NCI-H2107 treated with DMSO at 0.1 percent for 48 hours (cell line): Measurements from ENCODE around the gene VAPB.

Experiments used
- DNase-seq: peaks from one replicate; lab custom pipeline; 2025; ENCODE audit not compliant: unreplicated experiment; lab: John Stamatoyannopoulos, UW

Gene VAPB

DNA sequence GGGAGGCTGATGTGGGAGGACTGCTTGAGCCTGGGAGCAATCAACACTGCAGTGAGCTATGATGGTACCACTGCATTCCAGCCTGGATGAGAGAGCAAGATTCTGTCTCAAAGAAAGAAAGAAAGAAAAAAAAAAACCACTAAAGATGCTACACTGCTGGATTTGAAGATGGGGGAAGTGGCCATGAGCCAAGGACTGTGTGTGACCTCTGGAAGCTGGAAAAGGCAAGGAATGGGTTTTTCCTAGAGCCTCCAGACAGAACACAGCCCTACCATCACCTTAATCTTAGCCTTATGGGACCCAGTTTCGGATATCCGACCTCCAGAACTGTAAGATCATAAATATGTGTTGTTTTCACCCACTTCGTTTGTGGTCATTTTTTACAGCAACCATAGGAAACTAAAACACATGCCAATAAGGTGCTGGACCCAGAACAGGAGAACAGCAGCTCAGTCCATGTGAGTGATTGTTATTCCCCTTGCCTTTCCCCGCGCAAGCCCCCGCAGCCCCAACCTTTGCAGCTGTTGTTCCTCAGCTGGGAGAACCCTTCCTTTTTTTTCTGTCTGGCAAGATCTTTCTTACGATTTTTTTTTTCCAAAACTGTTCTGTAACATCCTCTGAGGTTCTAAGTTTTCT lies 11.1 kb upstream of the VAPB start:
- no peak for DNase-seq

DNA sequence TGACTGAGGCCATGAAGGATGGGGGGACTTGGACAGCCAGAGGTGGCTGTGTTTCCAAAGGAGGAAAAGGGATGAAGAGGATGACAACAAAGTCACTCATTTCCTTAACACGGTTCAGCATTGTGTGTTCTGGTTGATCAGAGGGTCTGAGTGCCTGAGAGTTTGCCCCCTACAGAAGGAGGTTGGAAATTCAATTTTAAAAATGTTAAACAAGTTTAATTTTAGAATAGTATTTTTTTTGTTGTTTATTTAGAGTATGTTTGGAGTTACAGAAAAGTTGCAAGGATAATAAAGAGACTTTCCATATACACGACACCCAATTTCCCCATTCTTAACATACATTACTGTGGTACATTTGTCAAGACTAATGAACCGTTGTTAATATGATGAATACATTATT lies 10.3 kb upstream of the VAPB start:
- no peak for DNase-seq

DNA sequence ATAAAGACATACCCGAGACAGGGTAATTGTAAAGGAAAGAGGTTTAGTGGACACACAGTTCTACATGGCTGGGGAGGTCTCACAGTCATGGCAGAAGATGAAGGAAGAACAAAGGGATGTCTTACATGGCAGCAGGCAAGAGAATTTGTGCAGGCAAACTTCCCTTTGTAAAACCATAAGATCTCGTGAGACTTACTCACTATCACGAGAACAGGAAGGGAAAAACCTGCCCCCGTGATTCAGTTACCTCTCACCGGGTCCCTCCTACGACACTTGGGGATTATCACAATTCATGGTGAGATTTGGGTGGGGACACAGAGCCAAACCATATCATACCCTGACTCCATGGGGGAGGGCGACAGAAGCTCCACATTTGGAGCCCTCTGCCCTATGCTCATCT lies 7.4 kb upstream of the VAPB start:
- DNase-seq: no peak

DNA sequence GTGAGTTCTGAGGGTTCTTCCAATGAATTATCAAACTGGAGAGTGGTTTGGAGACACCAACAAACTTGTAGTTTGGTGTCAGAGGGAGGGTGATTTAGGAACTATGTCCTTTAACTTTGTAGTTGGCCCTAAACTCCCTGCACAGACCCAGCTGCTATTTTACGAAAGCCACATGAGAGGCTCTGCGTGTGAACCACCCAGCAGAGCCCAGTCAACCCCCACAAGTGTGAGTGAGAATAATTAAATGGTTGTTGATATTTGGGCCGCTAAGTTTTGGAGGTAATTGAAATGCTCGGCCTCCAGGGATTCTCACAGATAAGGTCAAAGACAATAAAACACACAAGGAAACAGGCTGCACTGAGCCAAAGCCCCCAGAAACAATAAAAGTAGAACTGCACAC lies 6.9 kb upstream of the VAPB start:
- DNase-seq: no peak

DNA sequence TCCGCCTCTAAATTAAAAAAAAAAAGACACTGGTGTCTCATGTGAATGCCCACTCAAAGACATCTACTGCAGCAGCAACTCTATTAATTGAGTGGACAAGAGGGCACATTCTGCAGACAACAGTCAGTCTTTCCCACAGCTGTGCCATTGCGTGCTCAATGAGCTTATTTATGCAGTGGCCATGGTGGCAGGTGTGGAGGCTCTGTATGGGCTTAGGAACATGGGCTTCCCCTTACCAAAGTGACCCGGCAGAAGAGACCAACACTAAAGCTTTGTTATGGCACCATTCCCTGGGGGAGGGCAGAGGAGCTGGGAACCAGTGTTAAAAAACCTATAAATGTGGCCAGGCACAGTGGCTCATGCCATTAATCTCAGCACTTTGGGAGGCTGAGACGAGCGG lies 4.2 kb upstream of the VAPB start:
- no peak for DNase-seq

DNA sequence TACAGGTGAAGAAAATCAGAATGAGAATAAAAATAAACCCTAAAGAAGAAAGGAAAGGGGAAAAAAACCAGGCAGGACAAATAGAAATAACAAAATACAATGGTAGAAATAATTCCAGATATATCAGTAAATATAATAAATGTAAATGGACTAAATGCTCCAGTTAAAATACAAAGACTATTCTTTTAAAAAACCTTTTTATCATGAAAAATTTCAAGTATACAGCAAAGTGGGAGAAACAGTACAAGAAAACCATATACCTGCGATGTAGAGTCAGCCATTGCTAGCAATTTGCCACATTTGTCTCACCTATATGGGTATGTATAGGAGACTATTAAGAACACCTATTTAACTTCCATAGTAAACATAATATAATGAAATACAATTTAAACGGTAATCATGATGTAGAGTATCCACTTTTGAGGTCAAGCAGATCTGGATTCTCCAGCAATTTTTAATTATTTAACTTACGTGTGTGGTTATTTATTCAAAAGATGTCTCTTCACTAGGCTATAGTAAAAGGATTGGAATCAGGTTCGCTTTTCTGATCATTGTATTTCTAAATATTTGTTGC lies 914 bp upstream of the VAPB start:
- DNase-seq: no peak

DNA sequence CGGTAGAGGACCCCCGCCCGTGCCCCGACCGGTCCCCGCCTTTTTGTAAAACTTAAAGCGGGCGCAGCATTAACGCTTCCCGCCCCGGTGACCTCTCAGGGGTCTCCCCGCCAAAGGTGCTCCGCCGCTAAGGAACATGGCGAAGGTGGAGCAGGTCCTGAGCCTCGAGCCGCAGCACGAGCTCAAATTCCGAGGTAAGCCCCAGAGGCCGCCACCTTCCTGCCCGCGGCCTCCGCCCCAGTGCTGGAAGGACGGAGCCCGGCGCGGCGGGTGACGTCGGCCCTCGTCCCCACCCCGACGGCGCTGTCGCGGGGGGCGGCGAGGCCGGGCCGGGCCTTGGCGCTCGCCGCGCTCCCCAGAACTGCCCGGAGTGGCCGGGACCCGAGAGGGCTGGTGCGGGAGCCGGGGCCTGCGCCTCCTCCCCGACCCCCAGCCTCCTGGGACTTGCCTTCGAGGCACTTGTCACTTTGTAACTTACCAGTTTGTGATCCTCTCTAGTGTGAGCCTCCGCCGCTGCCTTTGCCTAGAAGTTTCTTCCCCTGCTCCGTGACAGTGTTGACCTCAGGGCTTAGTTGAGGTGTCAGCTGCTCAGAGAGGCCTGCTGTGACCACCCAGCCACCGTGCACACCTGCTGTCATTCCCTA lies 417 bp downstream of the VAPB start:
- no peak for DNase-seq

DNA sequence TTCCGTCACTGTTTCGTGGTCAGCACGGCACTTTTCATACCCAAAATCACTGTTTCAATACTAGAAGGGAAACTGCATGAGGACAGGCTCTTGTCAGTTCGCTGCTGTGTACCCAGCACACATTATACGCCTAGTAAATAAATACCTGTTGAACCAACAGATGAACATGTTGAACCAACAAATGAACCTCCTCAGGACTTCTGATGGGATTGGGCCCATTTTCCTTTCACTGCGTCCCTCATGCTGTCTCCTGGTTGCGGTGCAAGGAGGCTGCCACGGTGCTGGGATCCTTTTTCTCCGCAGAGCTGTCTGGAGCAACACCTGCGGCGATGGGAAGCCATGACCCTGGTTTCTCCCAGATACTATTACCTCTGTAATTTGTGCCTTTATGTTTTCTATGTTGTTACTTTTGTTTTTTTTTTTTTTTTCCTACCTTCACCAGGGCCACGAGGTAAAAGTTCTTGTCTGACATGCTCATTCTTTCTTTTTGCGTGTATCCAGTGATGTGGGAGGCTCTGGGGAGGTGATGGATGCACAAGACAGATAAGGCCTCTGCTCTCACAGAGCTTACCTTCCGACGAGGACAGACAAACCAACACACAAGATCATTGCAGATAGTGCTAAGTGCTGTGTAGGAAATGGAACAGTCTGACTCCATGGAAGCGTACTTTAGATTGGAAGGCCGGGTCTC lies 1.1 kb downstream of the VAPB start:
- no peak for DNase-seq

DNA sequence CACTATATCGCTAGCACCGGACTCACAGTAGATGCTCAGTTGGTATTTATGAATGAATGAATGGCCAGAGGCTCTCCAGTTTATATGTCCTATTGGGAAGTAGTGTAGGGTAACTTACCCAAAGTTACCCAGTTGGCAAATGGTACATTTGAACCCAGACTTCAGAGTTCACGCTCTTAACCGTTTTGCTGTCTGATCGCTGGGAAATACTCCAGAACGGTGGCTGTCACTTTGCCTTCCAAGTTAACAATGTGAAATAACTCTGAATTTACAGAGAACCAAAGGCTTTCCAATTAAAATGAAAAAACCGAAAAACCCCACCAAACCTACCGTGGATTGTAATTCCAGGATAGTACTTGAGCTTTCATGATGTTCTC lies 1.6 kb downstream of the VAPB start:
- DNase-seq: no peak

DNA sequence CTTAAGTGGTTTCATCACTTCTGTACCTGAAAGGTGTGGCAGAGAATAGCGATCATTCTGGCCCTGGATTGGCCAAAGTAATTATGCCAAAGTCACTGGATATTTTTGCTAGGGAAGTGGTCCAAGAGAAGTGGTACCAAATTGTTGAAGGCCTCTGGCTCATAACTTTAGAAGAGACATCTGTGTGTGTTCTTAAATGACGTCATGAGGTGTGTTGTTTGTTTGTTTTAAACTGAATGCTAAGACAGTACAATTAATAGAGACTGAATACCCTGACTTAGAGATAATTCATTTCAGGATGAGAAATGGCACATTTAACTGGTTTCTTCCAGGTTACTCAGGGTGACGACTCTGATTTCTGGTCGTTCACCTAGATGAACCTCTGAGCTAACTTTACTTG lies 3.3 kb downstream of the VAPB start:
- DNase-seq: no peak

DNA sequence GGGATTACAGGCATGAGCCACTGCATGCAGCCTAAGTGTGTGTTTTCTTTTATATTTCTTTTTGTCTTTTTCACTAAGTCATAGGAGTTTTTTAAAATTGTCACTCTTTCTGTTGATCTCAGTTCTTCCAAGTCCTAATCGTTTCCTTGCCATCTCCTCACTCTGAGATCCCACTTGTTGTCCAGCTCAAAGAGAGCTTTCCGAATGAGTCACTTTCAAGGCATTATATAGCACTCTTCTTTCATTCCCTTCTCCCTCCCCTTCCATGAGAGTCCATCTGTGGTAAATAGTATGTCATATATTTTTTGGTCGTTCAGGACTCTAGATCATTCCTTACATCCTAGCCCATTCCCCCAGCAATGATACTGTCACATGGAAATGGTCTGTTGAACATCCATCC lies 4.3 kb downstream of the VAPB start:
- no peak for DNase-seq

DNA sequence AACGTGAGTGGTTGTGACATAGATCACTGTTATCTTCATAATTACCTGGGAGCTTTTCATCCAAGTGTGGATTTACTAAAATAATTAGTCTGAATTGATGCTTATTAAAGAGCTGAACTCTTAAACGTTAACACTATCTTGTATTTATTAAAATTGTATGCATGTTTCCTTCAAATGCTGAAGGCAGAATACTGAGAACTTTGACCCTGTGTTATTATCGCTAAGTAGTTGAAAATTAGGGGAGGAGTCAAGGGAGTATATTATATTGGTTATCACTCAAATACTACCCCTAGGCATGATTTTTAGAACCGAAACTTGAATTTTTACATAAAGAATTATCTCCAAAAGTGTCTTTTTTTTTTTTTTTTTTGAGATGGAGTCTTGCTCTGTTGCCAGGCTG lies 5.8 kb downstream of the VAPB start:
- DNase-seq: no peak

DNA sequence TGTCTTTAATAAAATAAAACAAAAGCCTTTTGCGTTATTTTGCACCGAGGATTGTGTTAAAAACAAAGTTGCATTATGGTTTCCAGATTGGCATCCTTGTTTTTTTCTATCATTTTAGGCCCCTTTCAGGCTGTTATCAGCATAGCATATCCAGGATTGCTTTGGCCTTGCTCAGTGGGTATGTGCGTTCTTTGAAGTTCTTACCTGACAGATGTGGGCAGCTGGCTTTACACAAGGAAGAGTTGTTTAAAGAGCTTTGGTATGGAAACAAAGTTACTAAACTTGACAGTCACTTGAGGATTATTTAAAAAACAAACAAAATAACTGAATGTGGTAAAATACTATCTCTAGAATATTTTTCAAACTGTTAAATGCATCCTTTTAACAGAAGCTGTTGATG lies 6.6 kb downstream of the VAPB start:
- DNase-seq: no peak

DNA sequence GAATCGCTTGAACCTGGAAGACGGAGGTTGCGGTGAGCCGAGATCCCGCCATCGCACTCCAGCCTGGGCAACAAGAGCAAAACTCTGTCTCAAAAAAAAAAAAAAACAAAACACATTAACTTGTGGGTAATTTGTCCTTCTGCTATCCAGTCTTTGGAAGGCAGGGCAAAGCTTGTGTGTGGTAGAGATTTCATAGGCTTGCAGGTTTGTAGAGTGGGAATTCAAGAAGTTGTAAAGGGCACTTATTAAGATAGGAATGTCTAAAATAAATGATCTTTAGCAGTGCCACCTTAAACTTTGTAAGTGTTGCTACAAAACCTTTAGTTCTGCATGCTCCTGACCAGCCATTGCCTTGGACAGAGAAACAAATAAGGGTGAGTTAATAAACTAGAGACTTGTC lies 8.4 kb downstream of the VAPB start:
- DNase-seq: no peak

DNA sequence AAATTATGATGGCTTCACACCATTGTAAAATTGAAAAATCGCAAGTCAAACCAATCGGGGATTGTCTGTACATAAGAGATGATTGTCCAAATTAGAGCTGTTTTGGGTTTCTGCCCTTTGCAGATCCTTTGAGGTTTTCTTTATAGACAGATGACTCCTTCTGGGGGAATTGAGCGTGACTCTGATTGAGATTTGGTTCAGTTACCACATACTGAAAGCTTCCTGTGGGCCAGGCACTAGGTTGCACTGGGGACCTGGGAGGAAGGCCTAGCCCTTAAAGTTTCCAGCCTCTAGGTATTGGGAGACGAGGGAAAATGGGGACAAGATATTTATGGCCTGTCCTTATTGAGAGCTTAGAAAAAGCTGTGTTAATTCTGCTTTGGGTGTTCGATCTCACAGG lies 9.2 kb downstream of the VAPB start:
- DNase-seq: no peak

DNA sequence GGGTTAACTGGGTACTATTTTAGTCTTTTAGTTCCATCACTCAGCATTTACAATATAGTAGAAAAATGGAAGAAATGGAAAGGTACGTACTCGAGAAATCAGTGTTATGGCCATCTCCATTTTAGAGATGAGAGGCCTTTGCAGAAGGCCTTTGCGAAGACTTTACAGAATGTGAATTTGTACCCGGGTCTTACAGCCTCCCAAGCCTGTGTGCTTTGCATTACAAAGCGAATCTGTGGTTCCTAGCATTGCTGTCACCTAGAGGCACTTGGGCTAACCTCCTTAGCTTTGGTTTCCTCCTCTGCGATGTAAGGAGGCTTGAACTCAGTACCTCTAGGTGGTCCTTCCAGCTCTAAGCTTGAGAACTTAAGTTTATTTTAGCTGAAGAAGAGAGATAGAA lies 10.9 kb downstream of the VAPB start:
- no peak for DNase-seq

DNA sequence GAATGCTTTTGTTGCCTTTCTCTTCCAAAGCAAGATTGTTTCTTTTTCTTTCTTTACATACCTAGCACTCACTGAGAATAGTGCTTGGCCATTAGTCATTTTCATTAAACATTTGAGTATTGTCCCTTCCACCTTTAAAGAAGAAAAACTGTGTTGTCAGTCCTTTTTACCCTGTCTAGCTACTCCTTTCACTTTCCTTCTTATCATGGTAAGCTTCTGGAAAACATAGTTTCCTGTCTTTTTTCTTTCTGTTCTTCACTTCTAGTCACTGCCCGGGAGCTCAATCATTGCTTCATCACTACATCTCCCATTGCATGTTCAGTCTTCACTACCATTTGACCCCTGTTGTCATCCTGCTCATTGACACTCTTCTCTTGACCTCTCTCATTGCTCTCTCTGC lies 12.1 kb downstream of the VAPB start:
- DNase-seq: no peak

DNA sequence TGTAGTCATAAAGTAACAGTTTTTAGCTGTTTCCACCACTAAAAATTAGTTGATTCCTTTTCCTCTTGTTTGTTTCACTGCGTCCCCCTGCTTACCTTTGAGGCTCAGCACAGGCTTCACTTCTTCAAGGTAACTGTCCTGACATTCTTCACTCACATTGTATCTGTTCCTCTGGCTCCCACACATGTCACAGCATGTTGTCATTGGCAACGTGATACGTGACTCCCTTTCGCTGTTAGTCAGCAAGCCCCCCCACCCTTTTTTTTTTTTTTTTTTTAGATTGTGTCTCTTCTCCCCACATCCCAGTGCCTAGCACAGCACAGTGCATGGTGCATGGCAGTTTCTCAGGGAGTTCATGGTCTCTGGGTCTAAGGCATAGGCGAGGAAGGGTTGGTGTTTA lies 13.3 kb downstream of the VAPB start:
- DNase-seq: no peak

DNA sequence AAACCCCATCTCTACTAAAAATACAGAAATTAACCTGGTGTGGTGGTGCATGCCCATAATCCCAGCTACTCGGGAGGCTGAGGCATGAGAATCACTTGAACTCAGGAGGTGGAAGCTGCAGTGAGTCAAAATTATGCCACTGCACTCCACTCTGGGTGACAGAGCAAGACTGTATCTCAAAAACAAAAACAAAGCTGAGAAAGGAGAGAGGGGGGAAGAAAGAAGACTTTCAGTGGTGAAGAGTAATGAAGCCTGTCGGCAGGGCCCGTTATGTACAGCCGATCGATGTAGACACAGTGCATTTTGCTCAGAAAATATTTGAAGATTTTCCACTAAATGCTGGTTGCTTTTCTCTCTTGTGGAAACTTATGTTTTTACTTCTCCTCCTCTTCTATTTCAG lies 13.8 kb downstream of the VAPB start:
- no peak for DNase-seq

DNA sequence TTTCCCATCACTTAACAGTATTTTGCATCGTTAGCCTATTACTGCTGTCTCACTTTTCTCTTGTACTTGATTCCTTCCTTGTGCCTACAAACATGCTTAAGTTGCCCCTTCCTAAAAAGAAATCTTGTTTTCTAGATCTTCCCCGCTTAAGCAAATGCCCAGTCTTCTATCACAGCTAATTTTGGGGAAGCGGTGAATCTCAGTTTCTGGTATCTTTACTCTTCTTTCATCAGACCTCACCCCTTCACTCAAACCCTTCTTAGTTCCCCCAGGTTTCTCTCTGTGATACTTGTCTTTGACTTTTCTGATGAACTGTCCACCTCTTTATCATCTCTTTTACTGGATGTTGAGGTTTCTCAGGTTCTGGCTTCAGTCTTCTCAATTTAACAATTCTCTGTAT lies 14.2 kb downstream of the VAPB start:
- DNase-seq: no peak

DNA sequence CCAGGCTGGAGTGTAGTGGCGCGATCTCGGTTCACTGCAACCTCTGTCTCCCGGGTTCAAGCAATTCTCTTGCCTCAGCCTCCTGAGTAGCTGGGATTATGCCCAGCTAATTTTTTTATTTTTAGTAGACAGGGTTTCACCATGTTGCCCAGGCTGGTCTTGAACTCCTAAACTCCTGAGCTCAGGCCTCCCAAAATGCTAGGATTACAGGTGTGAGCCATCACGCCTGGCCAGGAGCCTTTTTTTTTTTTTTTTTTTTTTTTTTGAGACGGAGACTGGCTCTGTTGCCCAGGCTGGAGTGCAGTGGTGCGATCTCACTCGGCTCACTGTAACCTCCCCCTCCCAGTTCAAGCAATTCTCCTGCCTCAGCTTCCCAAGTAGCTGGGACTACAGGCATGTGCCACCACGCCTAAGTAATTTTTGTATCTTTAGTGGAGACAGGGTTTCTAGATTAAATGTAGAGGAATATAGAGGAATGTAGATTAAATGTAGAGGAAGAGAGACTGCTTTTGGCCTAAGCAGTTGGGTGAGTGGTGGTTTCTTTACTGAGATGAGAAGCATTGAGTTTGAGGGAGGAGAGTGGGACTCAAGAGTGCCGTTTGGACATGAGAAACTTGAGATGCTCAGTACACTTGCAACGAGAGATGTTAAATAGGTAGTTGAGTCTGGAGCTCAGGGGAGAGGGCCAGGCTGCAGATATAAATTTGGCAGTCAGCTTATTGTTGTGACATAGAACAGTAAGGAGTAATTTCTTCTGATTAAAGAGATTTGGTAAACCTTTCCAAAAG lies 16.7 kb downstream of the VAPB start:
- DNase-seq: no peak
